HG03565 (cell line): ENCODE measurements around the gene PGLYRP3.
"Not testable (repeated sequence)": the region's sequence is repeated elsewhere in the genome, so short reads cannot be mapped to it uniquely, and the experiment has no call there.

Source experiments
- ATAC-seq: cut with Tn5 transposase; IDR thresholded peaks from one replicate; pipeline ENCODE4 v1.9.1; 2021; ENCODE audit warnings: mild to moderate bottlenecking, moderate library complexity; ENCODE audit not compliant: unreplicated experiment

Gene PGLYRP3

GRCh38 chr1:153314388-153314787 lies 1.6 kb upstream of the PGLYRP3 start:
- not testable (repeated sequence) for ATAC-seq

DNA sequence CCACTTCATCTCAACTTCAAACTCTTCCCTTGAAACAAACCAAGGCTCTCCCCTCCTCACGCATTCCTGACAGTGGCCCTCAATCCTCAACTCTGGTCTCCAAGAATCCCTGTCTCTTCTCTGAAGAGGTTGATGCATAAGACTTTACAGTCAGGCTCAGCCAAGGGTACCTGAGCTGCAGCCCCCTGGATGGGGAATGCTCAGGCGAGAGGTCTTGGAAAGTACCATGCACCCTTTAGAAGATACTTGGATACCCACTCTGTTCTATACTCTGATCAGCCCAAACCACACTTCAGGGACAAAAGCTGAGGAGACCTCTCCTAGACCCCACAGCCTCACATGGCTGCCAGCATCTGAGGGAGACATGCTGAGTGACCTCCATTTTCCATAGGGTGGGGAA lies 536 bp upstream of the PGLYRP3 start:
- ATAC-seq, result no peak

- ATAC-seq, result no peak
Measured at GRCh38 chr1:153310526-153310925, 2.2 kb downstream of the PGLYRP3 start.

DNA sequence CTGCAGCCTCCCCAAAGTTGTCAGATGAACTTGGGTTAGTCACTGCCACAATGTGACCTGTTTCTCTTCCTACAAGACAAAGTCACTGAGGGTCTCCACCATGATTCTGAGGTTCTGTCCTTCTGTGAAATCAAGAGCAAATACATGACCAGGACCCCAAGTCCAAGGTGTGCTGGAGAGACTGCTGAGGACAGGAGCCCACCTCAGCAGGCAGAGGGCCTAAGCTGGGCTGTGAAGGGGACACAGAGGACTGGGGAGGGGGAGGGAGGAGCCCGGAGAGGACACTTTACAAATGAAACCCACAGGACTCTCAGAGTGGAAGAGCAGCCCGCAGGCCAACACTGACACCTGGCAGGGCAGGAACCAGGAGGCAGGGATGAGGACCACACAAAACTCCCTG lies 3.3 kb downstream of the PGLYRP3 start:
- ATAC-seq, result no peak

GRCh38 chr1:153308540-153308939 lies 4.2 kb downstream of the PGLYRP3 start:
- ATAC-seq, result no peak

- ATAC-seq, result no peak
Measured at GRCh38 chr1:153307221-153307600, 5.5 kb downstream of the PGLYRP3 start.

GRCh38 chr1:153306303-153307220 lies 6.2 kb downstream of the PGLYRP3 start:
- ATAC-seq, result no peak

- no peak for ATAC-seq
Measured at GRCh38 chr1:153305682-153306081, 7.1 kb downstream of the PGLYRP3 start.

DNA sequence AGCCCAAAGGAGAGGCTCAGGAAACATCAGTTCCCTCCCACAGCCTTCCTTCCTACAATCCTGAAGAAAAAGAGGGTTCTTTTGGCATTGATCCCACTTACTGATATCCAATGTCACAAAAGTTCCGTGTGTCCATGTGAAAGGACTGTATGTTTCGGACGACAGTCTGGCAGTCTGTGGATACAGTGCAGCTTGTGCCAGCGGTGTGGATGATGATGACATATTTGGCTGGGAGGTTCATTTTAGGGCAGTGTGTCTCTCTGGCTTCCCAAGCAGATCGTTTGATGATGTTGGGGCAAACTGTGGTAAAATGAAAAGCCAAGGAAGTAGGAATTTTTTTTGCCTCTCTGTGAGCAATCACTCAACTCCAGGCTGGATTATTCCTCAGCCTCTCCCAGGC lies 10.4 kb downstream of the PGLYRP3 start:
- ATAC-seq, result no peak

DNA sequence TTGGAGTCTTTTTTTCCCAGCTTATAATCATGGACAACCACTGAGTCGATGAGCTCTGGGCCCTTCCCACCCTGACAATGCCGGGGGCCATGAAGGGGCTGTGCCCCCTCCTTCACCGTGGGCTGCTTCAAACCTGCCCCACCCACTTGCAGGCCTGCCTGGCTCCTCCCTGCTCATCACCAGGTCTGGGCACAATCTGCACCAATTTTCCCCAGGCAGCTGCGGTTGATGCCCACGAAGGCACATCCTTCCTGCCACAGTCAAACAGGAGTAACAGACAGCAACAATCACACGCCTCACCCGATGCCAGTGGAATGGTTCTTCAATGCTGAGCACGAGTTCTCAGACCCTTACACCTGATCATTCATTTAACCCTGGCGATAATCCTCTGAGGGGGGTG lies 18.9 kb downstream of the PGLYRP3 start:
- ATAC-seq, result no peak

GRCh38 chr1:153293480-153293775 lies 19.3 kb downstream of the PGLYRP3 start:
- ATAC-seq, result no peak

GRCh38 chr1:153292740-153293479 lies 19.8 kb downstream of the PGLYRP3 start:
- no peak for ATAC-seq

GRCh38 chr1:153292185-153292584 lies 20.6 kb downstream of the PGLYRP3 start:
- ATAC-seq, result no peak

DNA sequence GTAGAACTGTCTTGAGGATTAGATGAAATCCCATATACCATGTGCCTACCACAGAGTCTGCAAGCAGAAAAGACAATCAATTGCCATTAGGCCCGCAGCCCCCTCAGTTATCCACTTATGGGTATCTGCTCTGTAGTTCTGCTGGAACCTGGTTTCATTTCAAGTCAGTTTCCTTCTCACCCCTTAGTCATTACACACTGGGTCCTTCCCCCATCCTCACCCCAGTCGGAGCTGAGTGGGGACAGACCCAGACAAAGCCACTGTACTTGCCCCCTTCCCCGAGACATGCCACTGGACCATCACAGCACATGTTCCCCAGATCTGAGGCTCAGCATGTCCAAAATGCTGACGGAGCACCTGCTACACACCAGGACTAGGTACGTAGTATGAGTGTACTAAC lies 21.2 kb downstream of the PGLYRP3 start:
- peak; percentile 68 for ATAC-seq

GRCh38 chr1:153288634-153289275 lies 24.0 kb downstream of the PGLYRP3 start:
- no peak for ATAC-seq

DNA sequence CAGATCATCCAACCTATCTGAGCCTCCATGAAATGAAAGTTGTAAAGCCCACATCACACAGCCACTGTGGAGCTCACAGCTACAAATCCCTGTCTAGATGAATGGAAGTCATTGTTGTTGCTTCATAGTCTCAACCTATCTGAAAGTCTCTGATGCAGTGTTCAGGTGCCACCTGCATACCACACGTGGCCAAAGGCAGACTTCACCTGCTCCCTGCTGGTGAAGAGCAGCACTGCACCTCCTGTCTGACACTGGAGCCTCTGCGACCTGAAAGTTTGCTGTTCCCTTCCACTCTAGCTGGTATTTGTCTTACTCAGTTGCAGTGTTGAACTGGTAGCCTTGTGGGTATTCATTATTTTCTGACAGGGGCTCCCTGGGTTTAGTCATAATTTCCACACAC lies 34.9 kb downstream of the PGLYRP3 start:
- peak; percentile 72 for ATAC-seq

DNA sequence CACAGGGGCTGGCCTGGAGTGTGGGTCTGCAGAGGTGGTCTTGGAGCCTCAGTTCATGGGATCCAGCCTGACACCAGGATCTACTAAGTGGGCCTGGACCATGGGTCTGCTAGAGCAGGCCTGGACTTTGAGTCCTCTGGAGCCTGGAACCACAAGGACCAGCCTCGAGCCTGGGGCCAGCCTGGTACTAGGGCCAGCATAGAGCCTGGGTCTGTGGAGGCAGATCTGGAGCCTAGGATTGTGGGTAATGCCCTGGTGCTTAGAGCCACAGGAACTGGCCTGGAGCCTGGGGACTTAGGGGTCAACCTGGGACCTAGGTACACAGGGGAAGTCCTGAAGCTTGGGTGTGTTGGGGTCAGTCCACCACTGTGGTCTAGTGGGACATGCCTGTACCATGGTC lies 40.6 kb downstream of the PGLYRP3 start:
- no peak for ATAC-seq

DNA sequence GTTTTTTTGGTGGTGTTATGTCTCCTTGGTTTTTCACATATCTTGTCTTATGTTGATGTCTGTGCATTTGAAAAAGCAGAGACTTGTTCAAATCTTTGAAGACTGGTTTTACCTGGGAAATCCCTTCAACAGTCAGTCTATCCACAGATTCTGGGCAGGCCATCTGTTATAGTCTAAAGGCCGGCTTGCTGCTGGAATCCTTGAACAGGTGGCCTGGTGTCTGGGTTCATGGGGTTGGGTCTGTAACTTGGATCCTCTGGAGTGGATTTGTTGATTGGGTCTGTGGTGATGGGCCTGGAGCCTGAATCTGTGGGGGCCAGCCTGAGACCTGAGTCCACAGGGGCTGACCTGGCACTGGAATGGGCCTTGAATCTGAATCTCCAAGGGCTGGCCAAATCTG lies 41.0 kb downstream of the PGLYRP3 start:
- no peak for ATAC-seq

- ATAC-seq, result no peak
Measured at GRCh38 chr1:153265457-153265856, 47.3 kb downstream of the PGLYRP3 start.

- no peak for ATAC-seq
Measured at GRCh38 chr1:153262462-153263157, 50.1 kb downstream of the PGLYRP3 start.

DNA sequence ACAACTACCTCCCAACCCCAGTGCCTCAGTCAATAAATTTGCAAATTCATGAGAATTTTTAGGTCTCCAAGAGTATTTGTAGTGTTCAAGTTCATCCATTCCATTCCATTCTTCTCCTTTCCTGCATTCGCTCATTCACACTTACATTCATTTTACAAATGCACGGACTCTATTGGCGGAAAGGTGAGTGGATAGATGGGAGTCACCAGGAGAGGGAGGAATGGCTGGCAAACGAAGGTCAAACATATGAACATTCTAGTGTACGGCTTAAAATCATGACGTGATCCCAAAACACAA lies 50.7 kb downstream of the PGLYRP3 start:
- no peak for ATAC-seq
